Endodermal cell (in vitro differentiated cells): ENCODE results near the gene TSPO. TPM values are rescaled to one million over a fixed set of nuclear protein-coding genes. Genes with fewer than 3 reads are reported as not detected.

Experiments
- DNase-seq: peaks from one replicate; pipeline ENCODE4 v3.0.0-alpha.2; 2017
- H3K27ac ChIP-seq: 2 replicates; pipeline ENCODE4 v1.5.1; 2013; ENCODE audit warnings: mild to moderate bottlenecking, low read depth, low read length, moderate library complexity
- H3K27me3 ChIP-seq: 2 replicates; pipeline ENCODE4 v1.6.1; 2013; ENCODE audit warnings: mild to moderate bottlenecking, low read length, moderate library complexity; ENCODE audit not compliant: insufficient read depth, control insufficient read depth, poor library complexity, severe bottlenecking
- H3K36me3 ChIP-seq: 2 replicates; pipeline ENCODE4 v1.7.0; 2013; ENCODE audit warnings: mild to moderate bottlenecking, low read length, moderate library complexity; ENCODE audit not compliant: control insufficient read depth, insufficient read depth
- H3K4me1 ChIP-seq: one replicate; pipeline ENCODE4 v1.7.0; 2013; ENCODE audit warnings: low read length; ENCODE audit not compliant: control insufficient read depth, insufficient read depth
- H3K4me3 ChIP-seq: 2 replicates; pipeline ENCODE4 v1.5.1; 2013; ENCODE audit warnings: mild to moderate bottlenecking, low read length, moderate library complexity
- H3K9ac ChIP-seq: 2 replicates; pipeline ENCODE4 v1.6.1; 2013; ENCODE audit warnings: mild to moderate bottlenecking, low read length, moderate library complexity; ENCODE audit not compliant: poor library complexity, severe bottlenecking; ENCODE audit errors: extremely low read depth
- H3K9me3 ChIP-seq: 2 replicates; pipeline ENCODE4 v1.6.1; 2013; ENCODE audit warnings: mild to moderate bottlenecking, low read length, moderate library complexity; ENCODE audit not compliant: control insufficient read depth
- H3K27ac Mint-ChIP-seq: 2 replicates; pipeline ENCODE4 v1.8.0; 2020; ENCODE audit warnings: mixed read lengths
- H3K27me3 Mint-ChIP-seq: 2 replicates; pipeline ENCODE4 v1.8.0; 2021; ENCODE audit warnings: mild to moderate bottlenecking, mixed read lengths; ENCODE audit not compliant: insufficient read depth
- H3K36me3 Mint-ChIP-seq: 2 replicates; pipeline ENCODE4 v1.8.0; 2020; ENCODE audit warnings: low read depth, mixed read lengths
- H3K4me1 Mint-ChIP-seq: 2 replicates; pipeline ENCODE4 v1.8.0; 2020; ENCODE audit warnings: mixed read lengths
- H3K4me3 Mint-ChIP-seq: 2 replicates; pipeline ENCODE4 v1.8.0; 2020; ENCODE audit warnings: mild to moderate bottlenecking, moderate library complexity, mixed read lengths
- H3K9me3 Mint-ChIP-seq: 2 replicates; pipeline ENCODE4 v1.8.0; 2020; ENCODE audit warnings: mild to moderate bottlenecking, mixed read lengths
- WGBS, 2 experiments: methylation state at CpG; one replicate each; pipeline versions ENCODE4 v1.1.5 to v1.1.7; 2013; ENCODE audit warnings: missing lambda C conversion rate in 2 of 2, mixed read lengths in 1 of 2; ENCODE audit not compliant: insufficient coverage in 1 of 2, insufficient read length in 1 of 2; 5-methylcytosine and 5-hydroxymethylcytosine counted together
- total RNA-seq, 2 donors: library from RNA; stranded (reverse); fragmentation: NEBNext Ultra II Directional in 1 of 2; extraction: Animal tissue kit (Norgen Biotek cat#: 25700) in 1 of 2; gene quantifications; 2 replicates in 1 of 2; 3 replicates in 1 of 2; pipeline ENCODE4 v1.2.1, GENCODE V29; 2021
- TF ChIP-seq, protein P1 (sequence below): fragments of 200-600 bp; sonication (generic); conservative IDR thresholded peaks from 2 replicates; pipeline ENCODE4 v1.5.0; 2021; ENCODE audit warnings: antibody characterized with exemption, mild to moderate bottlenecking

The TSPO gene
- total RNA-seq, 2 donors from 2014 or later, result 9.6 to 12.3 TPM

DNA sequence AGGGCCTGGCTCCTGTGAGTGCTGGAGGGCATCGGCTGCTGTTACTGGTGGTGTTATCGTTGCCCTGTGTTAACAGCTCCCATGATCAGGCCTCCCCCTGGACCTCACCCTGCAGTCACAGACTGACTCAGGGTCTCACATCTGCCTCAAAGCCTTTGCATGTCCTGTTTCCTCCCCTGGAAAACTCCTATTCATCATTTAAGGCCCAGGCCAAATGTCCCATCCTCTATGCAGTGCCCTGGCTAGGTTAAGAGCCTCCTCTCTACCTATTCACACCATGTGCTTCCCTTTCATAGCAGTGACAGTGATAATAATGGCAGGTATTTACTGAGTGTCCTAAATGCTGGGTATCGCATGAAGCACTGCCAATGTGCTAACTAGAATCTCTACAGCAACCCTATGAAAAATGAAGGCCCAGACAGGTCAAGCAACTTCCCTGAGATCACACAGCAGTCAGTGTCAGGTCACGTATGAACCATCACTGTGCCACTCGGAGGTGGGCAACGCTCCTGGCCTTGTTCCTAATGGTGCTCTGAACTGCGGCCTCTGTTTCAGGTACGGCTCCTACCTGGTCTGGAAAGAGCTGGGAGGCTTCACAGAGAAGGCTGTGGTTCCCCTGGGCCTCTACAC, 9.3 kb downstream of the TSPO start:
- Histone ChIP-seq H3K4me1 (no peaks in the 10 kb centered on the region), H3K36me3 (no peaks in the 10 kb centered on the region), H3K4me3 (no peak overlapping the region), H3K27ac (no peak overlapping the region), H3K9ac (no peak overlapping the region), H3K9me3 (no peaks in the 10 kb centered on the region), H3K27me3 (no peaks in the 10 kb centered on the region)
- no peaks in the 10 kb centered on the region for H3K36me3 Mint-ChIP-seq
- H3K27ac Mint-ChIP-seq, result no peak overlapping the region
- TF ChIP-seq, protein P1, sequence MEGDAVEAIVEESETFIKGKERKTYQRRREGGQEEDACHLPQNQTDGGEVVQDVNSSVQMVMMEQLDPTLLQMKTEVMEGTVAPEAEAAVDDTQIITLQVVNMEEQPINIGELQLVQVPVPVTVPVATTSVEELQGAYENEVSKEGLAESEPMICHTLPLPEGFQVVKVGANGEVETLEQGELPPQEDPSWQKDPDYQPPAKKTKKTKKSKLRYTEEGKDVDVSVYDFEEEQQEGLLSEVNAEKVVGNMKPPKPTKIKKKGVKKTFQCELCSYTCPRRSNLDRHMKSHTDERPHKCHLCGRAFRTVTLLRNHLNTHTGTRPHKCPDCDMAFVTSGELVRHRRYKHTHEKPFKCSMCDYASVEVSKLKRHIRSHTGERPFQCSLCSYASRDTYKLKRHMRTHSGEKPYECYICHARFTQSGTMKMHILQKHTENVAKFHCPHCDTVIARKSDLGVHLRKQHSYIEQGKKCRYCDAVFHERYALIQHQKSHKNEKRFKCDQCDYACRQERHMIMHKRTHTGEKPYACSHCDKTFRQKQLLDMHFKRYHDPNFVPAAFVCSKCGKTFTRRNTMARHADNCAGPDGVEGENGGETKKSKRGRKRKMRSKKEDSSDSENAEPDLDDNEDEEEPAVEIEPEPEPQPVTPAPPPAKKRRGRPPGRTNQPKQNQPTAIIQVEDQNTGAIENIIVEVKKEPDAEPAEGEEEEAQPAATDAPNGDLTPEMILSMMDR, result no peak
- no peaks in the 10 kb centered on the region for H3K9me3 Mint-ChIP-seq
- no peak overlapping the region for H3K4me3 Mint-ChIP-seq
- DNase-seq, result no peak
- 95 to 99% methylated on average over 6 to 8 of the region's 8 CpGs for WGBS, 2 experiments
- H3K4me1 Mint-ChIP-seq, result peaks cover 9% of the 10 kb centered on the region
- no peaks in the 10 kb centered on the region for H3K27me3 Mint-ChIP-seq

DNA sequence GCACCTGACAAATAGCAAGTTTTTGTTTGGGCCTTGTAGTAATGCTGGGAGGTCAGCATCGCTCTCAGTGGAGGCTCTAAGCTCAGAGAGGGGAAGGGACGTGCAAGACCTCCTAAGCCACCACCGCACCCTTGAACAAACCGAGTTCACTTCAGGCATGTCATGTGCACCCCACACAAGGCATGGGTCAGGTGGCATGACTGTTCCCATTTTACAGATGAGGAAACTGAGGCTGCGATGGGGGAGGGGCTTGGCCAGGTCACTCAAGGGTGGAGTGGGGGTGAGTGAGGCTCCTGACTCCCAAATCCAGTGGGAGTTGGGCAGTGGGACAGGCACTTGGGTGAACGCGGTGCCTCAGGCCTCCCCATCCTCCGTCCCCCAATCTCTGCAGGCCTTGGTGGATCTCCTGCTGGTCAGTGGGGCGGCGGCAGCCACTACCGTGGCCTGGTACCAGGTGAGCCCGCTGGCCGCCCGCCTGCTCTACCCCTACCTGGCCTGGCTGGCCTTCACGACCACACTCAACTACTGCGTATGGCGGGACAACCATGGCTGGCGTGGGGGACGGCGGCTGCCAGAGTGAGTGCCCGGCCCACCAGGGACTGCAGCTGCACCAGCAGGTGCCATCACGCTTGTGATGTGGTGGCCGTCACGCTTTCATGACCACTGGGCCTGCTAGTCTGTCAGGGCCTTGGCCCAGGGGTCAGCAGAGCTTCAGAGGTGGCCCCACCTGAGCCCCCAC, 11.2 kb downstream of the TSPO start:
- no peaks in the 10 kb centered on the region for H3K9me3 Mint-ChIP-seq
- no peak for DNase-seq
- H3K27me3 Mint-ChIP-seq, result no peaks in the 10 kb centered on the region
- no peak overlapping the region for H3K27ac ChIP-seq
- H3K36me3 Mint-ChIP-seq, result peaks cover 3% of the 10 kb centered on the region
- H3K9ac ChIP-seq, result no peak overlapping the region
- no peak overlapping the region for H3K4me3 ChIP-seq
- H3K4me1 Mint-ChIP-seq, result peaks cover 9% of the 10 kb centered on the region
- 96 to 97% methylated on average over 23 to 24 of the region's 24 CpGs for WGBS, 2 experiments
- TF ChIP-seq, protein P1, result no peak
- no peaks in the 10 kb centered on the region for H3K27me3 ChIP-seq
- no peaks in the 10 kb centered on the region for H3K4me1 ChIP-seq
- H3K9me3 ChIP-seq, result no peaks in the 10 kb centered on the region
- no peaks in the 10 kb centered on the region for H3K36me3 ChIP-seq
- H3K4me3 Mint-ChIP-seq, result no peak overlapping the region
- H3K27ac Mint-ChIP-seq, result no peak overlapping the region

DNA sequence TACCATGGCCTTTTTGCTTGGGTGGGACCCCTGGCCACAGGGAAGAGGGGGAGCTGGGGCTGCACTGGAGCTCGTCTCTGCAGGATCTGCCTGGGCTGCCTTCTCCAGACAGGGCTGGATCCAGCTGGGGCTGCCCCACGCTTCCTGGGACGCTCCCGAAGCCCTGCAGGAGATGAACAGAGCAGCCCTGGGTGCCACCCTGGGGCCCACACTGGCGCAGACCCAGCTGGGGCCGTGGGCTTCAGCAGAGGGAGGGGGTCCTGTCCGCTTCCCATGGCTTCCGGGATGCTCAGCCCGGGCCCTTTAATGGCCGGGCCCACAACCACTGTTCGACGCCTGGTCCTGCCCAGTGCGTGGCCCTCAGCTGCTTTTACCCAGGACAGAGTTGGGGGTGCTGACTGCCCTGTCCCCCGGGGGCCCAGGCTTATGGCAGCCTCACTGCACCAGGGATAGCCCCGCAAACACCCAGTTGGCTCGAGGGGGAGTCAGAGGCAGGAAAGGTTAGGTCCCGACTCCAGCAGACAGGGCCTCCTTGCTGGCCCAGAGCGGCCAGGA, 12.0 kb downstream of the TSPO start:
- TF ChIP-seq, protein P1, result no peak
- Histone ChIP-seq H3K9me3 (no peaks in the 10 kb centered on the region), H3K27ac (no peak overlapping the region), H3K4me1 (no peaks in the 10 kb centered on the region), H3K36me3 (no peaks in the 10 kb centered on the region), H3K9ac (no peak overlapping the region), H3K27me3 (no peaks in the 10 kb centered on the region), H3K4me3 (no peak overlapping the region)
- Mint-ChIP-seq H3K36me3 (peaks cover 10% of the 10 kb centered on the region), H3K4me3 (no peak overlapping the region), H3K9me3 (no peaks in the 10 kb centered on the region), H3K4me1 (peaks cover 9% of the 10 kb centered on the region), H3K27me3 (no peaks in the 10 kb centered on the region), H3K27ac (no peak overlapping the region)
- whole genome bisulfite sequencing, 2 experiments, result 86 to 93% methylated on average over 11 to 18 of the region's 18 CpGs
- DNase-seq, result no peak
